Activated CD4-positive, alpha-beta memory T cell treated with anti-CD3 and anti-CD28 coated beads for 36 hours (primary cell): Measurements from ENCODE around the gene KRTAP4-6. TPM values are rescaled to one million over a fixed set of nuclear protein-coding genes. Genes with fewer than 3 reads are reported as not detected.

Experiments
- CTCF ChIA-PET: fragments of 350-600 bp; sonication (Branson Sonifier 250); formaldehyde crosslinking; loops from one replicate; lab custom pipeline; 2021; ENCODE audit warnings: antibody characterized with exemption, inconsistent platforms; lab: Charles Lee
- POLR2A ChIA-PET: fragments of 350-600 bp; sonication (Branson Sonifier 250); formaldehyde crosslinking; loops from one replicate; lab custom pipeline; 2021; ENCODE audit warnings: antibody characterized with exemption; lab: Charles Lee
- DNase-seq: peaks from one replicate; pipeline ENCODE4 v3.0.0-alpha.2; 2020
- H3K27ac Mint-ChIP-seq: one replicate; pipeline ENCODE4 v1.8.0; 2021; ENCODE audit warnings: mixed read lengths
- H3K27me3 Mint-ChIP-seq: one replicate; pipeline ENCODE4 v1.8.0; 2021; ENCODE audit warnings: mixed read lengths
- H3K36me3 Mint-ChIP-seq: one replicate; pipeline ENCODE4 v1.8.0; 2021; ENCODE audit warnings: mixed read lengths
- H3K4me1 Mint-ChIP-seq: one replicate; pipeline ENCODE4 v1.8.0; 2021; ENCODE audit warnings: low read depth, mixed read lengths
- H3K4me3 Mint-ChIP-seq: one replicate; pipeline ENCODE4 v1.8.0; 2021; ENCODE audit warnings: mild to moderate bottlenecking, mixed read lengths
- H3K9me3 Mint-ChIP-seq: one replicate; pipeline ENCODE4 v1.8.0; 2021; ENCODE audit warnings: mixed read lengths
- intact Hi-C: fragments of 100-400 bp; cut with micrococcal nuclease; formaldehyde crosslinking; loops from one replicate; pipeline ENCODE4 v1.15.1; 2023
- total RNA-seq, 2 experiments: library from RNA; stranded (reverse); gene quantifications; one replicate each; pipeline ENCODE4 v1.2.3, GENCODE V29; 2021

The KRTAP4-6 gene
- total RNA-seq, 2 experiments from 2014 or later = not detected

DNA sequence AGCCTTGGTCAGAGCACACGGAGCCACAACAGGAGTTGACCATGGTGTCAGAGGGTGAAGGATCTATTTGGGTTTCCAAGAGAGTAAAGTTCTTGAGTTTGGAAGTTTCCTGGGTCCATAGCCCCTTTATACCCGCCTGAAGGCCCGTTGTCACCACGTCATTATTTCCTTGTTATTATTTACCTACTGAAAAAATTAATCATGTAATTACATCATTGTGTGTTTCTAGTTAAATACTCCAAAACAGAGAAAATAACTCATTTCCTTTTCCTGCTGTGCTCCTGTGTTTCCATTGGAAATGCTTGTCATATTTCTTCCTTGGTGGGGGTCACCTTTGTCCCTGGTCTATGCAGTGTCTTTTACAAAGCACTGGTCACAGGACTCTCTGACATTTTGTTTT, 42.3 kb downstream of the KRTAP4-6 start, which contains the start of gene KRTAP4-8:
Gene KRTAP4-8, minus strand, starts transcription at position 101 of the 400 bp plus-strand sequence. Its CDS starts 58 bp downstream, at position 43.
- POLR2A ChIA-PET = no interaction called here
- intact Hi-C loops = no loop called here
- Mint-ChIP-seq H3K4me3 (no peak within 1 kb of the TSS), H3K27me3 (peaks cover 7% of the 10 kb centered on the region), H3K4me1 (peaks cover 4% of the 10 kb centered on the region), H3K9me3 (peaks cover 1% of the 10 kb centered on the region), H3K36me3 (no peaks in the 10 kb centered on the region), H3K27ac (no peak within 1 kb of the TSS)
- CTCF ChIA-PET = interaction anchor here (0.6 kb wide), 1 partner anchor 20 kb away, joined by 3 read pairs; the partner anchor contains the start of gene KRTAP4-11
- DNase-seq = no peak

DNA sequence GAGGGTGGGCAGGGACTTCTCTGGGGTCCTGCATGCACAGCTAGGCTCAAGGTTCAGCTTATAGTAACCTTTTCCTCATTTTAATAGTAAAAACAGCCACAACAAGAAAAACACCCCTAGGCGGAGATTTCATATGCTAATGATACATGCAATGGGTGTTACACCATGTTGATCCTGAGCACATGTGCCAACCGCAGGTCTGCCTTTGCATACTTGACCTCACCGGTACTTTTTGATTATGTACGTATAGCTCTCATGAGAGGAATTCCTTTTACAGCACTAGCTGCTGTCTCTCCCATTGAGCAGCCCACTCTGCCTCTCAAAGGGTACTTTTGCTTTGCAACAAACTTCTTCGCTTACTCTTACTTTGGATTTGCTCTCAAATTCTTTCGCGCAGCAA, 44.3 kb downstream of the KRTAP4-6 start:
- POLR2A ChIA-PET = no interaction called here
- CTCF ChIA-PET = no interaction called here
- intact Hi-C loops = no loop called here
- peaks cover 5% of the 10 kb centered on the region for H3K9me3 Mint-ChIP-seq
- H3K27ac Mint-ChIP-seq = no peak overlapping the region
- H3K36me3 Mint-ChIP-seq = no peaks in the 10 kb centered on the region
- H3K4me3 Mint-ChIP-seq = no peak overlapping the region
- DNase-seq = no peak
- H3K27me3 Mint-ChIP-seq = peaks cover 7% of the 10 kb centered on the region
- peaks cover 4% of the 10 kb centered on the region for H3K4me1 Mint-ChIP-seq

Other genes with a start within 250 kb of the KRTAP4-6 start
- not detected for gene KRT23, start 202.9 kb downstream of the KRTAP4-6 start, total RNA-seq
- gene KRT39, start 173.6 kb downstream of the KRTAP4-6 start, total RNA-seq = not detected
- gene KRT40, start 156.2 kb downstream of the KRTAP4-6 start, total RNA-seq = not detected
- gene KRTAP3-3, start 146.4 kb downstream of the KRTAP4-6 start, total RNA-seq = not detected
- not detected for gene KRTAP3-2, start 140.6 kb downstream of the KRTAP4-6 start, total RNA-seq
- gene KRTAP3-1, start 131.4 kb downstream of the KRTAP4-6 start, total RNA-seq = not detected
- gene KRTAP1-5, start 113.3 kb downstream of the KRTAP4-6 start, total RNA-seq = not detected
- gene KRTAP1-4, start 110.3 kb downstream of the KRTAP4-6 start, total RNA-seq = not detected
- gene KRTAP1-3, start 105.7 kb downstream of the KRTAP4-6 start, total RNA-seq = not detected
- gene KRTAP1-1, start 99.1 kb downstream of the KRTAP4-6 start, total RNA-seq = not detected
- gene KRTAP2-1, start 93.2 kb downstream of the KRTAP4-6 start, total RNA-seq = not detected
- not detected for gene KRTAP2-2, start 85.3 kb downstream of the KRTAP4-6 start, total RNA-seq
- gene KRTAP2-3, start 80.4 kb downstream of the KRTAP4-6 start, total RNA-seq = not detected
- gene KRTAP2-4, start 74.7 kb downstream of the KRTAP4-6 start, total RNA-seq = not detected
- not detected for gene KRTAP4-7, start 56.4 kb downstream of the KRTAP4-6 start, total RNA-seq
- gene KRTAP4-8, start 42.4 kb downstream of the KRTAP4-6 start, total RNA-seq = not detected
- not detected for gene KRTAP4-16, start 38.3 kb downstream of the KRTAP4-6 start, total RNA-seq
- not detected for gene KRTAP4-9, start 35.2 kb downstream of the KRTAP4-6 start, total RNA-seq
- not detected for gene KRTAP4-11, start 22.2 kb downstream of the KRTAP4-6 start, total RNA-seq
- not detected for gene KRTAP4-12, start 16.4 kb downstream of the KRTAP4-6 start, total RNA-seq
- not detected for gene KRTAP4-5, start 9.3 kb upstream of the KRTAP4-6 start, total RNA-seq
- not detected for gene KRTAP4-4, start 20.2 kb upstream of the KRTAP4-6 start, total RNA-seq
- gene KRTAP4-3, start 27.7 kb upstream of the KRTAP4-6 start, total RNA-seq = not detected
- gene KRTAP4-2, start 37.7 kb upstream of the KRTAP4-6 start, total RNA-seq = not detected
- gene KRTAP4-1, start 44.4 kb upstream of the KRTAP4-6 start, total RNA-seq = not detected
- not detected for gene KRTAP9-1, start 49.3 kb upstream of the KRTAP4-6 start, total RNA-seq
- not detected for gene KRTAP9-2, start 86.1 kb upstream of the KRTAP4-6 start, total RNA-seq
- not detected for gene KRTAP9-3, start 91.9 kb upstream of the KRTAP4-6 start, total RNA-seq
- not detected for gene KRTAP9-8, start 97.5 kb upstream of the KRTAP4-6 start, total RNA-seq
- gene KRTAP9-4, start 109.1 kb upstream of the KRTAP4-6 start, total RNA-seq = not detected
- not detected for gene KRTAP9-9, start 114.8 kb upstream of the KRTAP4-6 start, total RNA-seq
- gene KRTAP9-6, start 124.8 kb upstream of the KRTAP4-6 start, total RNA-seq = not detected
- not detected for gene KRTAP9-7, start 135.2 kb upstream of the KRTAP4-6 start, total RNA-seq
- gene KRTAP29-1, start 162.3 kb upstream of the KRTAP4-6 start, total RNA-seq = not detected
- not detected for gene KRTAP16-1, start 168.8 kb upstream of the KRTAP4-6 start, total RNA-seq
- not detected for gene KRTAP17-1, start 175.2 kb upstream of the KRTAP4-6 start, total RNA-seq
- gene KRT33A, start 210.3 kb upstream of the KRTAP4-6 start, total RNA-seq = not detected
- not detected for gene KRT33B, start 229.3 kb upstream of the KRTAP4-6 start, total RNA-seq
- gene KRT34, start 241.8 kb upstream of the KRTAP4-6 start, total RNA-seq = not detected